Astrocyte (in vitro differentiated cells and primary cell): ENCODE results near the gene IPO4.

Source experiments
- EZH2 ChIP-seq: IDR thresholded peaks from 2 replicates; pipeline ENCODE4 v1.6.1; 2012; ENCODE audit warnings: mild to moderate bottlenecking, low read length, inconsistent platforms; ENCODE audit not compliant: insufficient read depth
- TF ChIP-seq, protein P1 (sequence below): IDR thresholded peaks from 2 replicates; pipeline ENCODE4 v1.5.1; 2011; ENCODE audit warnings: low read depth, mild to moderate bottlenecking, inconsistent platforms, low read length, moderate library complexity; ENCODE audit not compliant: insufficient read depth

DNA sequence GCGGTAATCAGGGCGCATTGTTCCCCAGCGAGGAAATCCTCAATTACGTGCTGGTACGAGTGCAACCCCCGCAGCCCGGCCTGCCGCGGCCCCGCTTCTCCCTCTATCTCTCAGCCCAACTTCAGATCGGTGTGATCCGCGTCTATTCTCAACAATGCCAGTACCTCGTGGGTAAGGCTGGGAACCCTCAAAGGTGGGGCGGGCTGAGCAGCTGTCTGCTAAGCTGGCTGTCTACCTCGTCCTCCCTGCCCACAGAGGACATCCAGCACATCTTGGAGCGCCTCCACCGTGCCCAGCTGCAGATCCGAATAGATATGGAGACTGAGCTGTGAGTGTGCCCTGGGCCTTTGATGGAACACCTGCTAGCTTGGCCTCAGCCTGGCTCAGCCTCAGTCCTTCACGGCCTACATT lies 15.7 kb downstream of the IPO4 start:
- TF ChIP-seq, protein P1, sequence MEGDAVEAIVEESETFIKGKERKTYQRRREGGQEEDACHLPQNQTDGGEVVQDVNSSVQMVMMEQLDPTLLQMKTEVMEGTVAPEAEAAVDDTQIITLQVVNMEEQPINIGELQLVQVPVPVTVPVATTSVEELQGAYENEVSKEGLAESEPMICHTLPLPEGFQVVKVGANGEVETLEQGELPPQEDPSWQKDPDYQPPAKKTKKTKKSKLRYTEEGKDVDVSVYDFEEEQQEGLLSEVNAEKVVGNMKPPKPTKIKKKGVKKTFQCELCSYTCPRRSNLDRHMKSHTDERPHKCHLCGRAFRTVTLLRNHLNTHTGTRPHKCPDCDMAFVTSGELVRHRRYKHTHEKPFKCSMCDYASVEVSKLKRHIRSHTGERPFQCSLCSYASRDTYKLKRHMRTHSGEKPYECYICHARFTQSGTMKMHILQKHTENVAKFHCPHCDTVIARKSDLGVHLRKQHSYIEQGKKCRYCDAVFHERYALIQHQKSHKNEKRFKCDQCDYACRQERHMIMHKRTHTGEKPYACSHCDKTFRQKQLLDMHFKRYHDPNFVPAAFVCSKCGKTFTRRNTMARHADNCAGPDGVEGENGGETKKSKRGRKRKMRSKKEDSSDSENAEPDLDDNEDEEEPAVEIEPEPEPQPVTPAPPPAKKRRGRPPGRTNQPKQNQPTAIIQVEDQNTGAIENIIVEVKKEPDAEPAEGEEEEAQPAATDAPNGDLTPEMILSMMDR: no peak
- TF ChIP-seq EZH2: no peak
